ENCODE measurements around the gene MYO18B.

MYO18B gene

DNA sequence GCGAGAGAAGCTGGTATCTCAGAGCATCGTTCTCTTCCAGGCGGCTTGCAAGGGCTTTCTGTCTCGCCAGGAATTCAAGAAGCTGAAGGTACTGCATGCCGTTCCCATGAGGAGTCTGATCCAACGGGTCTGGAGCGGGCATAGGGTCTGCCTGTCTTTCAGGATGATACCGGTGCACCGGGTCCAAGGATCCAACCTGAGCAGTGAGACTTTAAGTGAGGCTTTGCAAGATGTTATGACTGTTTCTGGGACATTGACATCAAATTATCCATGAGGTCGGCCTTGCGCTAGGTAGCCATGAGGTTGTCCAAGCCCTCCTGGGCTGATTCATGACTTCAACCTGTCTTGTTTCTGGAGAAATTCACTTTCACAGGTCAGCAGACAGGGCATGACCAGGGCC, 132.3 kb downstream of the MYO18B start:
- no peaks in the 10 kb centered on the region for H3K79me2 ChIP-seq (ENCODE audit: low read length)
- no peaks in the 10 kb centered on the region for H3K9me3 ChIP-seq (ENCODE audit: insufficient read depth, low read length)
- TF ChIP-seq EZH2phosphoT487 (IDR thresholded peaks at IDR 0.05; ENCODE audit: low read depth), result no peak
- TF ChIP-seq, protein P1, sequence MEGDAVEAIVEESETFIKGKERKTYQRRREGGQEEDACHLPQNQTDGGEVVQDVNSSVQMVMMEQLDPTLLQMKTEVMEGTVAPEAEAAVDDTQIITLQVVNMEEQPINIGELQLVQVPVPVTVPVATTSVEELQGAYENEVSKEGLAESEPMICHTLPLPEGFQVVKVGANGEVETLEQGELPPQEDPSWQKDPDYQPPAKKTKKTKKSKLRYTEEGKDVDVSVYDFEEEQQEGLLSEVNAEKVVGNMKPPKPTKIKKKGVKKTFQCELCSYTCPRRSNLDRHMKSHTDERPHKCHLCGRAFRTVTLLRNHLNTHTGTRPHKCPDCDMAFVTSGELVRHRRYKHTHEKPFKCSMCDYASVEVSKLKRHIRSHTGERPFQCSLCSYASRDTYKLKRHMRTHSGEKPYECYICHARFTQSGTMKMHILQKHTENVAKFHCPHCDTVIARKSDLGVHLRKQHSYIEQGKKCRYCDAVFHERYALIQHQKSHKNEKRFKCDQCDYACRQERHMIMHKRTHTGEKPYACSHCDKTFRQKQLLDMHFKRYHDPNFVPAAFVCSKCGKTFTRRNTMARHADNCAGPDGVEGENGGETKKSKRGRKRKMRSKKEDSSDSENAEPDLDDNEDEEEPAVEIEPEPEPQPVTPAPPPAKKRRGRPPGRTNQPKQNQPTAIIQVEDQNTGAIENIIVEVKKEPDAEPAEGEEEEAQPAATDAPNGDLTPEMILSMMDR (IDR thresholded peaks at IDR 0.05; ENCODE audit: low read depth, low read length), result no peak
- H3K36me3 ChIP-seq (replicated peaks; ENCODE audit: low read depth, low read length), result peaks cover 76% of the 10 kb centered on the region
- no peaks in the 10 kb centered on the region for H4K20me1 ChIP-seq (ENCODE audit: insufficient read depth, low read length)
- H3K27ac ChIP-seq (ENCODE audit: low read length), result no peak overlapping the region
- H3K27me3 ChIP-seq (ENCODE audit: low read depth, low read length), result no peaks in the 10 kb centered on the region
- no peak overlapping the region for H2AFZ ChIP-seq (ENCODE audit: low read depth, low read length)
- H3K9ac ChIP-seq (ENCODE audit: low read length), result no peak overlapping the region
- no peak overlapping the region for H3K4me2 ChIP-seq (ENCODE audit: low read length)
- no peaks in the 10 kb centered on the region for H3K4me1 ChIP-seq (ENCODE audit: low read length)
- H3K4me3 ChIP-seq (ENCODE audit: low read length), result no peak overlapping the region

DNA sequence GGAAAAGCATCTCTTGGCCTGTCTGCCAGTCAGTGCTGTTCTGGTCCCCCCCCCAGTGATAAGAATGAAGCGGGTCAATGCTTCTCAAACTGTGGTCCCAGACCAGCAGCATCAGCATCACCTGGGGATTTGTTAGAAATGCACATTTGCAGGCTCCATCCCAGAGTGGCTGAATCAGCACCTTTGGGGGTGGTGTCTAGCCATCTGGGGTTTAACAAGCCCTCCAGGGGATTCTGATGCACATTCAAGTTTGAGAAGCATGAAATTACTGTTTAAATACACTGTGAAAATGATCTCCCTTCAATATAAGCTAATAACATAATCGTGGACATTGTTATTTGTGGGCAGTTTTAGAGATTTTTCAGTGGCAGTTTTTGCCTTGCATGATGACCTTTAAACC, 133.5 kb downstream of the MYO18B start:
- Histone ChIP-seq H2AFZ (ENCODE audit: low read depth, low read length) (no peak overlapping the region), H3K4me3 (ENCODE audit: low read length) (no peak overlapping the region), H3K4me2 (ENCODE audit: low read length) (no peak overlapping the region), H3K27me3 (ENCODE audit: low read depth, low read length) (no peaks in the 10 kb centered on the region), H4K20me1 (ENCODE audit: insufficient read depth, low read length) (no peaks in the 10 kb centered on the region), H3K9ac (ENCODE audit: low read length) (no peak overlapping the region), H3K9me3 (ENCODE audit: insufficient read depth, low read length) (no peaks in the 10 kb centered on the region), H3K4me1 (ENCODE audit: low read length) (no peaks in the 10 kb centered on the region), H3K27ac (ENCODE audit: low read length) (no peak overlapping the region), H3K36me3 (replicated peaks; ENCODE audit: low read depth, low read length) (peaks cover 67% of the 10 kb centered on the region), H3K79me2 (ENCODE audit: low read length) (no peaks in the 10 kb centered on the region)
- TF ChIP-seq, protein P1 (IDR thresholded peaks at IDR 0.05; ENCODE audit: low read depth, low read length), result no peak
- no peak for TF ChIP-seq EZH2phosphoT487 (IDR thresholded peaks at IDR 0.05; ENCODE audit: low read depth)

DNA sequence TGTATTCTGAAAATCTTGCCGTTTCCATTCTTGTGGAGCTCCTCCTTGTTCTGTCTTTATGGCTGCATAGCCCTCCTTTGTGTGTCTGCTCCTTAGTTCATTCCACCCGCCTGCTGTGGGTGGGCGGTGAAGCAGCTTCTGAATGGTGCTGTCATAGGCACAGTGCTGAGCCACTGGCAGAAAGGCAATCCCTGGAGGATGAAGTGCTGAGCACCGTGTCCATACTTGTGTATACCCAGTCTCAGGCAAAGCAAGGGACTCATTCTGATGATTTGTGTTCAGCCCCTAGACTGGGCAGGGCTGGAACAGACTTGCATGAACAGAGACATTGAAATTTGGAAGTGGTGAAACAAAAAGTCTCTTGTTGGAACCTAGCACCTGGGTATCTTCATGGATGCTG, 134.9 kb downstream of the MYO18B start:
- peaks cover 68% of the 10 kb centered on the region for H3K36me3 ChIP-seq (replicated peaks; ENCODE audit: low read depth, low read length)
- H3K9me3 ChIP-seq (ENCODE audit: insufficient read depth, low read length), result no peaks in the 10 kb centered on the region
- no peak for TF ChIP-seq EZH2phosphoT487 (IDR thresholded peaks at IDR 0.05; ENCODE audit: low read depth)
- TF ChIP-seq, protein P1 (IDR thresholded peaks at IDR 0.05; ENCODE audit: low read depth, low read length), result no peak
- no peaks in the 10 kb centered on the region for H3K4me1 ChIP-seq (ENCODE audit: low read length)
- H3K4me2 ChIP-seq (ENCODE audit: low read length), result no peak overlapping the region
- no peaks in the 10 kb centered on the region for H3K27me3 ChIP-seq (ENCODE audit: low read depth, low read length)
- no peaks in the 10 kb centered on the region for H3K79me2 ChIP-seq (ENCODE audit: low read length)
- H3K27ac ChIP-seq (ENCODE audit: low read length), result no peak overlapping the region
- H3K4me3 ChIP-seq (ENCODE audit: low read length), result no peak overlapping the region
- H3K9ac ChIP-seq (ENCODE audit: low read length), result no peak overlapping the region
- no peak overlapping the region for H2AFZ ChIP-seq (ENCODE audit: low read depth, low read length)
- H4K20me1 ChIP-seq (ENCODE audit: insufficient read depth, low read length), result no peaks in the 10 kb centered on the region

DNA sequence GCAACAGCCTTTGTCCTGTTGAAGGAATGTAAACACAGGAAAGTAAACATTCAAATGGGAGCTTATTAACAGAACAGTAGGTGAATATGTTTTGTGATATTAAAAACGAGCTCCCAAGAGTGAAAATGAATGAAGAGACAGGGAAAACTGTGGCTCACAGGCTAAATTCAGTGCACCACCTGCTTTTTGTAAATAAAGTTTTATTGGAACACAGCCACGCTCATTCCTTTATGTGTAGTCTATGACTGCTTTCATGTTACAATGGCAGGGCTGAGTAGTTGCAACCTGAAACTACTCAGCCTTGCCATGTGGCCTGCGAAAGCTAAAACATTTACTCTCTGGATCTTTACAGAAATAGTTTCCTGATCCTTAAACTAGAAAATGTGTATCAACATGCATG, 136.9 kb downstream of the MYO18B start:
- Histone ChIP-seq H2AFZ (ENCODE audit: low read depth, low read length) (no peak overlapping the region), H3K4me3 (ENCODE audit: low read length) (no peak overlapping the region), H3K36me3 (replicated peaks; ENCODE audit: low read depth, low read length) (peaks cover 64% of the 10 kb centered on the region), H4K20me1 (ENCODE audit: insufficient read depth, low read length) (no peaks in the 10 kb centered on the region), H3K79me2 (ENCODE audit: low read length) (no peaks in the 10 kb centered on the region), H3K9me3 (ENCODE audit: insufficient read depth, low read length) (no peaks in the 10 kb centered on the region), H3K27ac (ENCODE audit: low read length) (no peak overlapping the region), H3K4me2 (ENCODE audit: low read length) (no peak overlapping the region), H3K4me1 (ENCODE audit: low read length) (no peaks in the 10 kb centered on the region), H3K9ac (ENCODE audit: low read length) (no peak overlapping the region), H3K27me3 (ENCODE audit: low read depth, low read length) (no peaks in the 10 kb centered on the region)
- TF ChIP-seq, protein P1 (IDR thresholded peaks at IDR 0.05; ENCODE audit: low read depth, low read length), result no peak
- TF ChIP-seq EZH2phosphoT487 (IDR thresholded peaks at IDR 0.05; ENCODE audit: low read depth), result no peak
